ENCODE data around the gene STC2.
"Not testable (repeated sequence)": the region's sequence is repeated elsewhere in the genome, so short reads cannot be mapped to it uniquely, and the experiment has no call there.

The STC2 gene

GRCh38 chr5:173294673-173295320 lies 33.4 kb downstream of the STC2 start:
- DNase-seq (ENCODE audit: low read depth in 2 of 2) = no peak

- DNase-seq (ENCODE audit: low read depth in 2 of 2) = peak; percentile 40 to 41
These were observed 34.2 kb downstream of the STC2 start for GRCh38 chr5:173293817-173294672.

DNA sequence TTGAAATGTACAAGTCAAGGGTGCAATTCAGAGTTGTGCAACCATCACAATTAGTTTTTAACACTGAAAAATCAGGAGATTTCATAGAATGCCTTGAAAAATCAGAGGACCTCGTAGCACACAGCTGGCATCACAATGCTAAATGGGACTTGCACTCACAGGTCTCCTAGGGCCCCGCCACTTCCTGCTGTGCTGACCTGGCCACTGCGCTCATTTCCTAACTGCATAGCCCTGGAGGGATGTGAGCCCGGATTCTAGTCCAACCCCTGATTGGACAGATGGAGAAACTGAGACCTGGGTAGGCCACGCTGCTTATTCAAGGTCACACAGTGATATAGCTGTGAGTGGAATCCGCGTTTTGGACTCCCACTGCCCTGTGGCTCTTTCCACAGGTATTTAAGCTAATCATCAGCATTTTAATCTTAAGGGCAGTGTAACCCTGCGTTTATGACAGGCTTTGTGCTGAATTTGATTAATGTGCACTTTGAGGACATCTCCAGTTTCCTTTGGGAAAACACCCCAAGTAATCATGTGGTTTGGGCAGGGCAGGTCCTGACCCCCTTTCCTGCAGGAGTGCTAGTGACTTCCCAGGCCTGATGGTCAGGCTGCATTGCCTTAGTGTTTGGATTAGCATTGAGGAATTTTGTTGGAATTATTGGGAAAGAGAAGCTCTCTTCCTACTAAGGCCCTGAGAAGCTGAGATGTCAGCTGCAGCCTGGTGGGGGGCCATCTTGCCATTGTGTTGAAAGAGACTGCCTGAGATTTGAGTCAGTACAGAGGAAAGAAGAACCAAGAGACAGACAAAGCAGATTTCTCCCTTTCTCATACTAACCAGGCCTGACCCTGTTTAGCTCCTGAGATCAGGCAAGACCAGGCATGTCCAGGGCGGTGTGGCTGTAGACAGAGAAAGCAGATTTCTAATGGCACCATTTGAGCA lies 36.2 kb downstream of the STC2 start:
- DNase-seq (ENCODE audit: low read depth in 2 of 2) = no peak

GRCh38 chr5:173290477-173291131 lies 37.6 kb downstream of the STC2 start:
- no peak for DNase-seq (ENCODE audit: low read depth in 2 of 2)

DNA sequence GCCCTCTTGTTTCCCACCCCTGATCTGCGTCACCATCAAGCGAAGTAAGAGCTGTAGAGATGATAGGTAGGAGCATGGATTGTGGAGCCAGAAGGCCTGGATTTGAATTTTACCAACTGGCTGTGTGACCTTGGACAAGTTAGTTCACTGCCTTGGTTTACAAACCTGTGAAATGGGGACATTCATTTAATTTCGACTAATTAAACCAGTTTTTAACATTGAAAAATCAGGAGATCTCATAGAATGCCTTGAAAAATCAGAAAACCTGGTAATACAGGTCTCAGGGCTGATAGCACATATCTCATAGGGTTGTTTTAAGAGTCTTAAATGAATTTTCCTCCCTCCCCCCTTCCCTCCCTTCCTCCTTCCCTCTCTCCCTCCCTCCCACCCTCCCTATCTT lies 38.8 kb downstream of the STC2 start:
- no peak for DNase-seq (ENCODE audit: low read depth in 2 of 2)

- DNase-seq (ENCODE audit: low read depth in 2 of 2) = no peak
These were observed 39.6 kb downstream of the STC2 start for GRCh38 chr5:173288632-173289031.

DNA sequence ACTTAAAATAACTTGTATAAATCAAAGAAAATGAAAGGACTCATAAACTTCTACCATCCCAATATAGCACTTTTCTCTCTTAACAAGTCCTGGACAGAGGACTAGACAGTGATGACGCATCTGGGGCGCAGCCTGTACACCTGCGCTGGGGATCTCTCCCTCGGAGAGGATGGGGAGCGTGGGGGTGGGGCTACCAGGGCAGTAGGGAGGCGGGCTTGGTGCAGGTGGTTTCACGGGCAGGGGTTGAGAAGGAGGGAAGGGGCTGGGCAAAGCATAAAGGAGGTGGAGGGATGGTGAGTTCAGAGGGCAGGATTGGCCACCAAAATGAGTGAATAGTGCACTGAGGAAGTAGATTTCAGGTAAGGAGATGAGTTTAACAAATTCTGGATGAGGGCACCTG lies 41.1 kb downstream of the STC2 start:
- no peak for DNase-seq (ENCODE audit: low read depth in 2 of 2)

- DNase-seq (ENCODE audit: low read depth in 2 of 2) = not testable (repeated sequence)
These were observed 43.8 kb downstream of the STC2 start for GRCh38 chr5:173284343-173284958.

GRCh38 chr5:173283318-173284288 lies 44.6 kb downstream of the STC2 start:
- DNase-seq (ENCODE audit: low read depth in 2 of 2) = peak; percentile 73 to 74

DNA sequence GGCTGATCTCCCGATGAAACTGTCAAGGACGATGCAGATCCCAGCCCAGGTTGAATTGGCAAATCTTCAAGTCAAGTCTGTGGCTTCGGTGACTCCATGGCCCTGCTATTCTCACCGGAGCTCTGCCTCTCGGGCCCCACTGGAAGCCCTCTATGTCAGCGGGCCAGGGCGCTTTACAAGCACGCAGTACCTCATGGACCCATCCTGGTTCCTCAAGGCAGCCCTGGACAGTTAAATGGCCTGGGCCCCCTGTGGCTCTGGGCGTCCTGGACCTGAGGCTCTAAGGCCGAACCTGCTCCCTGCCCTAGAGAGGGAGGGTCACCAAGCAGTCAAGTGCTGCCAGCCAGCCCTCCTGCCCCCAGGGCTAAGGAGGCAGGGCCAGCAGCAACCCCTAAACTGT lies 45.3 kb downstream of the STC2 start:
- no peak for DNase-seq (ENCODE audit: low read depth in 2 of 2)

- no peak for DNase-seq (ENCODE audit: low read depth in 2 of 2)
These were observed 46.3 kb downstream of the STC2 start for GRCh38 chr5:173281910-173282309.

DNA sequence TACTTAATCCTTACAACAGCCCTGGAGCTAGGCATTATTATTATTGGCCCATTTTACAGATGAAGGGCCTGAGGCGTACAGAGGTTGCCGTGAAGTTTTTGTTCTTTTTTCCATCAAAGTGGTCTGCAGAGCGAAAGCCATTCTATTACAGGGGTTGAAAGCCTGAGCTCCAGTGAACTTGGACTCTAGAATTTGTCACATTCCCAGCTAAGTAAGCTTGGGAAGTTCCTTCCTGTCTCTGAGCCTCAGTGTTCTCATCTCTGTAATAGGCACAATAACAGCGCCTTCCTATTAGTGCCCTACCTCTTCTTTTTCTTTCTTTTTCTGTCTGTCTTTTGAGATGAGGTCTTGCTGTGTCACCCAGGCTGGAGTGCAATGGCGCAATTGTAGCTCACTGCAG lies 49.0 kb downstream of the STC2 start:
- no peak for DNase-seq (ENCODE audit: low read depth in 2 of 2)

GRCh38 chr5:173278641-173279040 lies 49.6 kb downstream of the STC2 start:
- DNase-seq (ENCODE audit: low read depth in 2 of 2) = no peak

DNA sequence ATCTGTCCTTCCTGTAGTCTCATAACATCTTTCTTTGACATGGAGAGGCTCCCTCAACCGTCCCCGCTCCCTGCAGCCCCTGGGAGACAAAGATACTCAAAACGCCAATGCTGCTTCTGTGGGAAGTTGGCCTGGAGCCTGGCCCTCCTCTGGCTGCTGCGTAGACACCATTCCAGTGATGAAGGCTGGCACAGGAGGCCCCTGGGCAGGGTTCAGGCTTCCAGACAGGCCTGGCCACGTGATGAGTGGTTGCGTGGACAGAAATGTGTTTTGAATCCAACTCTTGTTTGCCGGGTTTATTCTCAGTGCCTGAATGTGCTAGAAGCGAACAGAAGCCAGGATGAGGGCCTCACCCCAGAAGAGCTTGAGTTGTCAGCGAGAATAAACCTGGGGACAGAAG lies 50.0 kb downstream of the STC2 start:
- DNase-seq (ENCODE audit: low read depth in 2 of 2) = no peak

- DNase-seq (ENCODE audit: low read depth in 2 of 2) = no peak
These were observed 53.4 kb downstream of the STC2 start for GRCh38 chr5:173274771-173275170.

GRCh38 chr5:173271419-173271818 lies 56.8 kb downstream of the STC2 start:
- DNase-seq (ENCODE audit: low read depth in 2 of 2) = no peak

DNA sequence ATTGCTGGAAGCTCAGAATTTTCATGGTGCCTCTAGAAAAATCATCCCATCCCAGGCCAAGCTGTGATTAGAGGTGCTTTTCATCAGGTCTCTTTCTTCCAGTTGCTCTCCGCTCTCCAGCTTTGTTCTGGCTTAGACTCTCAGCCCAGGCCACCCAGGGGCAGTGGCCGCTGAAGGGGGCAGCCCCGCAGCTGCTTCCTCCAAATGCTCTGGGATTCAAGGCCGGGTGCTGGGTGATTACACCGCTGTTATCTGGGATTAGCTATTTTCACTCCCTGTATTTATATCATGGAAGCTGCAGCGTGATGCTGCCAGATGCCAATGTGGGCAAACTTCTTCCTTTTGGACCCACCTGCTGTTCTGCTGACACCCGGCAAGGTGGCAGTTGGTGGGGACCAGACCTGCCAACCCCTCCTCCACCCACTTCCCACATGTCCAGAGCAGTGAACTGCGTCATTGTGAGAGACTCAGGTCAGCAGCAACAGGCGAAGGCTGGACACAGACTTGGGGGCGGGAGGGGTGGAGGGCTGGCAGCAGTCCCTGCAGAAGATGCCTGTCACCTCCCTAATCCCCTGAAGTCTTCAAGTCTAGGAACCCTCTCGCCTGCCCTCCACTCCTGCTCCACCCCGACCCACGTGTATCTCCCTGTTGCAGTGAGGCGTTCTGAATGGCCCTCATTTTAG lies 59.3 kb downstream of the STC2 start:
- DNase-seq (ENCODE audit: low read depth in 2 of 2) = no peak

DNA sequence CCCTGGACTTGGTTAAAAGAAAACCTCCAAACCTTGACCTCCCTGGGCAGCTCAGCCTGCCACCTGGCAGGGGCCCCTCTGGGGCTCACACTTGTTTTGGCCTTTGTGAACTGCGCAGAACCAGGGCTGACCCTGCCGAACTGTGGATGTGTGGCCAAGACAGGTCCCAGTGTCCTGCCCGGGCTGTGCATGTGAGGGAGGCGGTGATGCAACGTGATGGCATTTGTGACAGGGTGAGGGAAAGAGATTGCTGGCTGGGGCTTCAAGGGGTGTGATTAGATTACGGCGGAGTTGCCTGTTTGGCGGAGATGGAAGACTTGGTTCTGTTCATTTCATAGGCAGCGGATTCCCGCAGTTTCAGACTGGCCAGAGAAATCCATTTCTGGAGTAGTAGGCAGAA lies 62.8 kb downstream of the STC2 start:
- no peak for DNase-seq (ENCODE audit: low read depth in 2 of 2)
